PC-3 (cell line): Measurements from ENCODE around the gene ADAT1. TPM values are rescaled to one million over a fixed set of nuclear protein-coding genes. Genes with fewer than 3 reads are reported as not detected.
A peak's percentile ranks its signal among the peaks of the same experiment; 100 is the strongest.

Experiments
- ATAC-seq: fragments of 200-7000 bp; cut with Tn5 transposase; 2 replicates; pipeline ENCODE4 v1.9.1; 2020; ENCODE audit warnings: mild to moderate bottlenecking, moderate library complexity
- BruUV-seq: library from RNA; stranded (reverse); fragments of 400-500 nt; replicated peaks from 2 replicates; lab custom pipeline; 2021; lab: Mats Ljungman, UMichigan
- CTCF ChIA-PET: fragments of 300-600 bp; sonication (Branson Sonifier 250); formaldehyde crosslinking; loops from one replicate; lab custom pipeline; 2022; ENCODE audit warnings: antibody characterized with exemption; lab: Charles Lee
- POLR2A ChIA-PET: fragments of 300-600 bp; sonication (Branson Sonifier 250); formaldehyde crosslinking; loops from one replicate; lab custom pipeline; 2022; ENCODE audit warnings: antibody characterized with exemption; ENCODE audit not compliant: unreplicated experiment; lab: Charles Lee
- DNase-seq: peaks from one replicate; pipeline ENCODE4 v3.0.0-alpha.2; 2015
- H2AFZ ChIP-seq: fragments of 300-600 bp; sonication (generic); 2 replicates; pipeline ENCODE4 v1.6.0; 2016; ENCODE audit warnings: antibody characterized with exemption, low read length
- H3F3A ChIP-seq: fragments of 300-600 bp; sonication (generic); one replicate; pipeline ENCODE4 v1.6.0; 2017; ENCODE audit warnings: antibody characterized with exemption, low read length, control low read depth, mild to moderate bottlenecking; ENCODE audit not compliant: unreplicated experiment
- H3K27ac ChIP-seq: fragments of 300-600 bp; sonication (generic); 2 replicates; pipeline ENCODE4 v1.5.1; 2016; ENCODE audit warnings: mild to moderate bottlenecking, low read length
- H3K27me3 ChIP-seq: fragments of 300-600 bp; sonication (generic); 2 replicates; pipeline ENCODE4 v1.6.1; 2016; ENCODE audit warnings: low read length, mixed read lengths
- H3K36me3 ChIP-seq: fragments of 300-600 bp; sonication (generic); 2 replicates; pipeline ENCODE4 v1.6.1; 2016; ENCODE audit warnings: low read depth, mixed run types, low read length, mixed read lengths
- H3K4me1 ChIP-seq: fragments of 300-600 bp; sonication (generic); 2 replicates; pipeline ENCODE4 v1.5.1; 2016; ENCODE audit warnings: low read length; ENCODE audit not compliant: insufficient read depth
- H3K4me2 ChIP-seq: fragments of 300-600 bp; sonication (generic); 2 replicates; pipeline ENCODE4 v1.6.0; 2016; ENCODE audit warnings: low read length
- H3K4me3 ChIP-seq: fragments of 300-600 bp; sonication (generic); 2 replicates; pipeline ENCODE4 v1.5.1; 2016; ENCODE audit warnings: mild to moderate bottlenecking, low read length, mixed read lengths
- H3K79me2 ChIP-seq: fragments of 300-600 bp; sonication (generic); 2 replicates; pipeline ENCODE4 v1.6.1; 2017; ENCODE audit warnings: low read length, mixed read lengths
- H3K9ac ChIP-seq: fragments of 300-600 bp; sonication (generic); 2 replicates; pipeline ENCODE4 v1.6.0; 2016; ENCODE audit warnings: mild to moderate bottlenecking, low read length
- H3K9me2 ChIP-seq: fragments of 300-600 bp; sonication (generic); replicated peaks from 2 replicates; pipeline ENCODE4 v1.6.1; 2016; ENCODE audit warnings: mixed run types, low read length, mixed read lengths
- H3K9me3 ChIP-seq: fragments of 300-600 bp; sonication (generic); 2 replicates; pipeline ENCODE4 v1.6.1; 2016; ENCODE audit warnings: low read length, mixed read lengths
- H4K20me1 ChIP-seq: fragments of 300-600 bp; sonication (generic); 2 replicates; pipeline ENCODE4 v1.6.1; 2016; ENCODE audit warnings: low read length, mixed read lengths
- EZH2 ChIP-seq: fragments of 300-600 bp; sonication (generic); IDR thresholded peaks from one replicate; pipeline ENCODE4 v1.6.1; 2017; ENCODE audit warnings: antibody characterized with exemption, mild to moderate bottlenecking, low read length; ENCODE audit not compliant: unreplicated experiment
- EZH2phosphoT487 ChIP-seq: fragments of 300-600 bp; sonication (generic); IDR thresholded peaks from 2 replicates; pipeline ENCODE4 v1.6.1; 2018; ENCODE audit warnings: mild to moderate bottlenecking, antibody characterized with exemption, low read length, borderline replicate concordance
- intact Hi-C: fragments of 100-400 bp; cut with micrococcal nuclease; formaldehyde crosslinking; loops from 2 replicates; pipeline ENCODE4 v1.9.0; 2023
- total RNA-seq: library from RNA; depleted of rRNA; stranded (reverse); fragments of >200 nt; gene quantifications from 2 replicates; pipeline ENCODE4 v1.2.3, GENCODE V29; 2014
- TF ChIP-seq, protein P1 (sequence below): fragments of 300-600 bp; sonication (generic); conservative IDR thresholded peaks from 2 replicates; pipeline ENCODE4 v1.5.1; 2017; ENCODE audit warnings: antibody characterized with exemption, low read depth, mild to moderate bottlenecking, low read length

ADAT1 gene
- total RNA-seq, 1 experiment from 2014 or later = 42.8 TPM

DNA sequence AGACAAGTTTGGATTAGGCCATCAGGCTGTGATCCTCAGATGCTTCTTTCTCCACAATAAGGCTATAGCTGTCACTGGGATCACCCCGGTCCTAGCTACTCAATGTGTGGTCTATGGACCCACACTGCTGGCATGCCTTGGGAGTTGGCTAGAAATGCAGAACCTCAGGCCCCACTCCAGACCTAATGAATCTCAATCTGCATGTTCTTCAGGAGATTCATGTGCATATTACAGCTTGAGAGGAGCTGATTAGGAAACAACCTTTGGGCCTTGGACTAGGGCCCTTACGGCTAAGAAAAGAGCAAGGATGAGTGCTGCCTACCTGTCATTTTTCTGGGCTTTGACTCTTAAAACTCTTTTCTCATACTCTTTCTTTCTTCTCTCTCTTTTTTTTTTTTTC is 7.5 kb downstream of the ADAT1 start:
- DNase-seq = no peak
- Histone ChIP-seq H3K36me3 (peaks cover 3% of the 10 kb centered on the region; the same call in 1 of the 2 replicates), H4K20me1 (no peaks in the 10 kb centered on the region), H3K9me2 (no peaks in the 10 kb centered on the region), H3K4me2 (no peak overlapping the region), H3F3A (no peaks in the 10 kb centered on the region), H3K4me3 (no peak overlapping the region), H3K9ac (no peak overlapping the region), H3K9me3 (no peaks in the 10 kb centered on the region), H3K27me3 (no peaks in the 10 kb centered on the region), H2AFZ (no peak overlapping the region), H3K27ac (peak overlapping the region; percentile 72), H3K79me2 (no peaks in the 10 kb centered on the region), H3K4me1 (peaks cover 31% of the 10 kb centered on the region)
- ATAC-seq = no peak
- BruUV-seq = no TSS peak
- POLR2A ChIA-PET = interaction anchor here (0.7 kb wide), 1 partner anchor 81 kb away, joined by 3 read pairs; no protein-coding TSS in a partner anchor
- CTCF ChIA-PET = no interaction called here
- no peak for TF ChIP-seq EZH2phosphoT487
- TF ChIP-seq, protein P1, sequence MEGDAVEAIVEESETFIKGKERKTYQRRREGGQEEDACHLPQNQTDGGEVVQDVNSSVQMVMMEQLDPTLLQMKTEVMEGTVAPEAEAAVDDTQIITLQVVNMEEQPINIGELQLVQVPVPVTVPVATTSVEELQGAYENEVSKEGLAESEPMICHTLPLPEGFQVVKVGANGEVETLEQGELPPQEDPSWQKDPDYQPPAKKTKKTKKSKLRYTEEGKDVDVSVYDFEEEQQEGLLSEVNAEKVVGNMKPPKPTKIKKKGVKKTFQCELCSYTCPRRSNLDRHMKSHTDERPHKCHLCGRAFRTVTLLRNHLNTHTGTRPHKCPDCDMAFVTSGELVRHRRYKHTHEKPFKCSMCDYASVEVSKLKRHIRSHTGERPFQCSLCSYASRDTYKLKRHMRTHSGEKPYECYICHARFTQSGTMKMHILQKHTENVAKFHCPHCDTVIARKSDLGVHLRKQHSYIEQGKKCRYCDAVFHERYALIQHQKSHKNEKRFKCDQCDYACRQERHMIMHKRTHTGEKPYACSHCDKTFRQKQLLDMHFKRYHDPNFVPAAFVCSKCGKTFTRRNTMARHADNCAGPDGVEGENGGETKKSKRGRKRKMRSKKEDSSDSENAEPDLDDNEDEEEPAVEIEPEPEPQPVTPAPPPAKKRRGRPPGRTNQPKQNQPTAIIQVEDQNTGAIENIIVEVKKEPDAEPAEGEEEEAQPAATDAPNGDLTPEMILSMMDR = no peak
- no peak for TF ChIP-seq EZH2
- intact Hi-C loops = no loop called here

DNA sequence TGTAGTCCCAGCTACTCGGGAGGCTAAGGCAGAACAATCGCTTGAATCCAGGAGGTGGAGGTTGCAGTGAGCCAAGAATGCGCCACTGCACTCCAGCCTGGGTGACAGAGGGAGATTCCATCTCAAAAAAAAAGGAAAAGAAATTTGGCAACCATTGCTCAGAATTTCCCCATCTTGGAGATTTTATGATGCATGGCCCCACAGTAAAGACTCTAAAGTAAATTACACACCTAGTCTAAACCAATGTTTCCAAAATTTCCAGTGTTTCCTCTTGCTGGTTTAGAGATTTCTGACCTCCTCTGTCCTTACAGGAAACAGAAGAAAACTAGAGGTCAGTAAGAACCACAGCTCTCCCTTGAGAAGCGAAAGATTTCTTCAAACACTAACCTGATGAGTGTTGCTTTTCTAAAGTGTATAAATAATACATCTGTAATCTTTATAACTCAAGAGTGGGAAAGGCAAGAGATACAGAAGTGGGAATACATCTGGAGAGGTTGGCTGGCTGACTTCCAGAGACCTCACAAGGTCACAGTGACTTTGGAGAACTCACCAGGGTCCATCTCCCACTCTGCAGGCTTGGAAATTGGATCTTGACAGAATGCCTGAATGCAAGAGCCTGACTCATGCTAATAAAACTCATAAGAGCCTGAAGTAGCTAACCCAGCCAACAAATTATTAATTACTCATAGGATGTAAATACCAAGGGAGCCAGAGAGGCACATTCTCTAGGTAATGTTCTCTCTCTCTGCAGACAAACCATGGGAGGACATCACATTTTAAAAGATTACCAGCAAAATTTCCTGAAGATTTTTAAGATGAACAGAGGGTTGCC is 8.8 kb downstream of the ADAT1 start:
- H3K36me3 ChIP-seq = peaks cover 3% of the 10 kb centered on the region; the same call in 1 of the 2 replicates
- no peaks in the 10 kb centered on the region for H3F3A ChIP-seq
- peak; percentile 89 for ATAC-seq
- POLR2A ChIA-PET = interaction anchor here (0.6 kb wide), 1 partner anchor 97 kb away, joined by 6 read pairs; no protein-coding TSS in a partner anchor
- no peak overlapping the region for H3K4me3 ChIP-seq
- H4K20me1 ChIP-seq = no peaks in the 10 kb centered on the region
- DNase-seq = peak; percentile 84
- H3K4me2 ChIP-seq = peak overlapping the region; percentile 49; the same call in 1 of the 2 replicates
- H3K79me2 ChIP-seq = no peaks in the 10 kb centered on the region
- H3K9me2 ChIP-seq = no peaks in the 10 kb centered on the region
- no peaks in the 10 kb centered on the region for H3K9me3 ChIP-seq
- TF ChIP-seq EZH2 (no peak), EZH2phosphoT487 (no peak)
- TF ChIP-seq, protein P1 = no peak
- intact Hi-C loops = no loop called here
- no peak overlapping the region for H2AFZ ChIP-seq
- no peak overlapping the region for H3K9ac ChIP-seq
- peaks cover 31% of the 10 kb centered on the region for H3K4me1 ChIP-seq
- peak overlapping the region; percentile 72 for H3K27ac ChIP-seq
- no TSS peak for BruUV-seq
- CTCF ChIA-PET = no interaction called here
- H3K27me3 ChIP-seq = no peaks in the 10 kb centered on the region

DNA sequence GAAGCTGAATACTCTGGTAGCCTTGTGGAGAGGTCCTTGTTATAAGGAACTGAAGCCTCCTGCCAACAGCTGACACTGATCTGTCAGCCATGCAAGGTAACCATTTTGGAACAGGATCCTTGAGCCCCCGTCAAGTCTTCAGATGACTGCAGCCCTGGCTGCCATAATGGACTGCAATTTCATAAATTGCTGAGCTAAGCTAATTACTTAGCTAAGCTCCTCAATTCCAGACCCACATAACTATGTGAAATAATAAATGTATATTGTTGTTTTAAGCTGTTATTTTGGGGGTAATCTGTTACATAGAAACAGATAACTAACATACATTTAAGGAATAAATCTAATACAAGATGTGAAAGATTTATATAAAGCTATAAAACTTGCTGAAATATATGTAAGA is 16.6 kb downstream of the ADAT1 start:
- ATAC-seq (no peak), DNase-seq (no peak)
- POLR2A ChIA-PET = no interaction called here
- Histone ChIP-seq H3K9me3 (no peaks in the 10 kb centered on the region), H3K36me3 (peaks cover 32% of the 10 kb centered on the region), H3K4me1 (no peaks in the 10 kb centered on the region), H2AFZ (no peak overlapping the region), H3K9ac (no peak overlapping the region), H3F3A (no peaks in the 10 kb centered on the region), H4K20me1 (no peaks in the 10 kb centered on the region), H3K79me2 (no peaks in the 10 kb centered on the region), H3K27ac (no peak overlapping the region), H3K4me3 (no peak overlapping the region), H3K27me3 (no peaks in the 10 kb centered on the region), H3K9me2 (no peaks in the 10 kb centered on the region), H3K4me2 (no peak overlapping the region)
- intact Hi-C loops = no loop called here
- no peak for TF ChIP-seq EZH2
- TF ChIP-seq, protein P1 = no peak
- TF ChIP-seq EZH2phosphoT487 = no peak
- CTCF ChIA-PET = no interaction called here
- no TSS peak for BruUV-seq
